ENCODE data around the gene C9orf85. TPM values are rescaled to one million over a fixed set of nuclear protein-coding genes. Genes with fewer than 3 reads are reported as not detected.

The C9orf85 gene
- total and polyA plus RNA-seq, 2 of the 4 experiments (the other 2 are of a cell fraction): 4.3 to 8.4 TPM

- Histone ChIP-seq H2AFZ (replicated peaks; ENCODE audit: low read length, poor library complexity) (no peak overlapping the region), H4K91ac (ENCODE audit: insufficient read depth, low read depth, low read length) (no peak overlapping the region), H3K27ac (ENCODE audit: insufficient read depth, low read length) (no peak overlapping the region), H3K4me2 (ENCODE audit: low read depth, low read length) (no peak overlapping the region), H2AK5ac (ENCODE audit: low read depth, low read length) (no peak overlapping the region), H2AK9ac (replicated peaks; ENCODE audit: low read depth, low read length, poor library complexity) (no peak overlapping the region), H3K14ac (replicated peaks; ENCODE audit: low read depth, low read length) (no peak overlapping the region), H3K9me1 (ENCODE audit: insufficient read depth, low read length) (0 out of 2 replicates have a peak, but pooled peaks cover 3% of the 10 kb centered on the region), H4K8ac (ENCODE audit: low read depth in 2 of 2, low read length in 2 of 2) (no peak overlapping the region), H3K79me1 (ENCODE audit: low read depth in 1 of 2, low read length in 2 of 2) (peaks cover 11 to 35% of the 10 kb centered on the region in 2 experiments; a peak in 3 of 4 replicates), H4K20me1 (ENCODE audit: insufficient read depth, low read length) (peaks cover 4% of the 10 kb centered on the region; the same call in 1 of the 2 replicates), H2BK15ac (ENCODE audit: low read depth, low read length) (no peak overlapping the region), H2BK5ac (ENCODE audit: low read depth, low read length, poor library complexity, severe bottlenecking) (no peak overlapping the region), H3K18ac (ENCODE audit: low read depth, low read length) (no peak overlapping the region), H3K9ac (ENCODE audit: low read depth, low read length) (no peak overlapping the region), H3K36me3 (ENCODE audit: control insufficient read depth, insufficient read depth, low read length) (no peaks in the 10 kb centered on the region), H3K27me3 (ENCODE audit: control insufficient read depth, insufficient read depth, low read length) (no peaks in the 10 kb centered on the region), H3K4ac (ENCODE audit: low read depth, low read length) (no peak overlapping the region), H3K9me3 (ENCODE audit: control insufficient read depth, insufficient read depth, low read length) (no peaks in the 10 kb centered on the region), H3K56ac (ENCODE audit: extremely low read depth, insufficient read depth, low read length) (no peak overlapping the region), H4K5ac (ENCODE audit: low read depth, low read length) (no peak overlapping the region), H2BK120ac (ENCODE audit: low read depth, low read length) (no peak overlapping the region), H3K4me1 (ENCODE audit: control insufficient read depth, insufficient read depth, low read length) (peaks cover 2% of the 10 kb centered on the region), H3K4me3 (ENCODE audit: insufficient read depth, low read depth, low read length) (no peak overlapping the region), H2BK20ac (ENCODE audit: low read depth, low read length) (no peak overlapping the region), H3K23ac (ENCODE audit: low read depth, low read length) (no peak overlapping the region)
- POLR2A ChIA-PET (ENCODE audit: unreplicated experiment): no interaction called here
- no TSS peak for BruUV-seq (replicated peaks)
- in situ Hi-C loops (cut with MboI; ENCODE audit: low sequenced_read_pairs): no loop called here
- intact Hi-C loops (cut with micrococcal nuclease): no loop called here
- TF ChIP-seq CHD1 (IDR thresholded peaks at IDR 0.05; ENCODE audit: low read depth, low read length) (no peak), USF2 (IDR thresholded peaks at IDR 0.05; ENCODE audit: low read depth, low read length) (no peak)
- ATAC-seq (ENCODE audit: low read depth) (no peak), DNase-seq (no peak)
- dilution Hi-C loops (cut with HindIII; ENCODE audit: low sequenced_read_pairs, unreplicated experiment): no loop called here
- CTCF ChIA-PET: no interaction called here
Observed at GRCh38 chr9:71924576-71924975, 13.1 kb downstream of the C9orf85 start.
